GM18499 (cell line): ENCODE measurements around the gene HORMAD2.
"Not testable (repeated sequence)": the region's sequence is repeated elsewhere in the genome, so short reads cannot be mapped to it uniquely, and the experiment has no call there.

ENCODE experiments used
- ATAC-seq: cut with Tn5 transposase; IDR thresholded peaks from one replicate; pipeline ENCODE4 v1.9.1; 2021; ENCODE audit warnings: moderate number of reproducible peaks; ENCODE audit not compliant: insufficient read depth, unreplicated experiment

The HORMAD2 gene

GRCh38 chr22:30204015-30204741 is 123.9 kb downstream of the HORMAD2 start:
- ATAC-seq: no peak

DNA sequence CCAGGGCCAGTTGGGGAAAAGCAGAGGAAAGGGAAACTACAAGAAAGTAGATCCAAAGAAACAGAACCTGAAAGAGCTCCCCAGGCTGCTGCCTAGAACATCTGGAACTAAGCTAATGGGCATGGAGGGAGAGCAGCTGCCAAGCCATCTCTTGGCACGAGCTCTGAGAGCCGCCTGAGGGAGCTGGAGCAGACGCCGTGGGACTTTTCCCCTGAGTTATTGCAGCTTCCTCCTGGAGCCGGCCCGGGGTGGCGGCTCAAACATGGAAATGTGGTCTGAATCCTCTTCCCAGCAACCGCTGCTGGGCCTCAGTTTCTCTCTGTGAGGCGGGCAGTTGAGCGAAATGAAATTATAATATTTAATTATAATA is 124.5 kb downstream of the HORMAD2 start:
- ATAC-seq: no peak

DNA sequence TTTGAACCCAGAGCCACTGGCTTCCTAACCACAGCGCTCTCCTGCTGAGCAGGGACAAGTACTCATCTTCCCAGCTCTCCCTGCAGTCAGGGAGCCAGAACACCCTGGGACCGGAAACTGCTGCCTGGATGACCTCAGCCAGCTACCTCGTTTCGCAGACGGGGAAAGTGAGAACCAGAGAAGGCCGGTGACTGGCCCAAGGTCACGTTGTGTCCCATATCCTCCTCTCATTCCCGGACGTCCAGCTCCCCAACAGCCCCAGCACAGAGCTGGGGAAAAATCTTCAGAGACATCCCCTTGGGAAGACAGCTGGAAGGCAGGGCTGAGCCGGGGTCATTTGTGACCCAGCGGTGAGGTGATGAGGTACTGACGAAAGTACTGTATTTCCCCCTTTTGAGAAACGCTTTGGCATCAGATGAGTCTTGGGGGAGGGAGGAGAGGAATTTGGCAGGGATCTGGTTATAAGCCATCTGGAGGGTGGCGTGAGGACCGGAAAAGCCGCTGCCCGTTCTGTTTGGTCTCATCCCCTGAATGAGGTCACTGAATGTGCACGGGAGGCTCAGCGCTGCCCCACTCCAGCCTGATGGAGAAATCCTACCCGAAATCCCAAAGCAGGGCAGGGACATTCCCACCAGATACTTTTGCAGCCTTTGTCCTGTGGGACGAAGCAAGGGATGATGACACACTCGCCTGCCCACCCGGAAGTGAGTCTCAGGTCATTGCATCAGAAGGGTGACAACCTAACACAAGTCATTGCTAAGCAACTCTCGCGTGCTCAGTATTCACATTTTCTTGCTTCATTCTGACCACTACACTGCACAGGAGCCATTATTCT is 125.2 kb downstream of the HORMAD2 start:
- ATAC-seq: no peak

DNA sequence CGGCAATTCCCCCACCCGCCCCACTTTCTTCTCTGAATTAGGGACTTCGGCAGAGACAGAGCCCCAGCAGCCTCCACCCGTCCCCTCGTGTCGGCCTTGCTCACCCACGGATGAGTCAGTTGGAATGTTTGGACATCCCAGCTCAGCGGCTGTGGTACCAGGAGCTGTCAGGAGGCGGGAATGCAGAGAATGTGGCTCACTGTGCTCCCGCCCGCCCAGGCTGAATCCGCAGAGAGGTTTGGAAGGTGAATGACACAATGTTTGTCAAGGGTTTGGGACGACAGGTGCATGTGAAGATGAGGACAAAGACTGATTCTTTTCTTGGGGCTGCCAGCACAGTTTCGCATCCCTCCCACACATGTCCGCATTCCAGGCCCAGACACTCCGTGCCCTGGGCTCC is 126.7 kb downstream of the HORMAD2 start:
- no peak for ATAC-seq

GRCh38 chr22:30208631-30209603 is 128.7 kb downstream of the HORMAD2 start:
- no peak for ATAC-seq

- no peak for ATAC-seq
Observed at GRCh38 chr22:30209642-30210041, 129.4 kb downstream of the HORMAD2 start.

- ATAC-seq: no peak
Observed at GRCh38 chr22:30210235-30210909, 130.1 kb downstream of the HORMAD2 start.

GRCh38 chr22:30211124-30211820 is 131.0 kb downstream of the HORMAD2 start:
- no peak for ATAC-seq

- no peak for ATAC-seq
Observed at GRCh38 chr22:30212363-30212995, 132.2 kb downstream of the HORMAD2 start.

DNA sequence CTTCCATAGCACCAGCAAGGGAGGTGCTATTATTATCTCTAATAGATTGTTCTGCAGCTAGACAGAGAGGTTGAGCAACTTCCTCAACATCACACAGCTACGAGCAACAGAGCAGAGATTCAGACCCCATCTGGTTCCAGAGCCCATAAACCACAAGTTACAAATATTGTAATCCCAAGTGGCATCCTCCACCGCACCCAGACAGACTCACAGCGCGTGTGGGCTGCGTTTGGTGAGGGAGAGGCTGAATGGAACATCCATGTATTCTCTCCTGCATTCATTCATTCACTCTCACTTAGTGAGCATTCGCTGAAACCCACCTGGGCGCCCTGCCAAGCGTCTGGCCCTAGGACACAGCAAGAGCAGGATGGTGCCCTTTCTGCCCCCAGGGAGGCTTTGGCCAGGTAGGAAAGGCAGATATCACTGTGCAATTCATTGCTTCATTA is 132.8 kb downstream of the HORMAD2 start:
- ATAC-seq: no peak

DNA sequence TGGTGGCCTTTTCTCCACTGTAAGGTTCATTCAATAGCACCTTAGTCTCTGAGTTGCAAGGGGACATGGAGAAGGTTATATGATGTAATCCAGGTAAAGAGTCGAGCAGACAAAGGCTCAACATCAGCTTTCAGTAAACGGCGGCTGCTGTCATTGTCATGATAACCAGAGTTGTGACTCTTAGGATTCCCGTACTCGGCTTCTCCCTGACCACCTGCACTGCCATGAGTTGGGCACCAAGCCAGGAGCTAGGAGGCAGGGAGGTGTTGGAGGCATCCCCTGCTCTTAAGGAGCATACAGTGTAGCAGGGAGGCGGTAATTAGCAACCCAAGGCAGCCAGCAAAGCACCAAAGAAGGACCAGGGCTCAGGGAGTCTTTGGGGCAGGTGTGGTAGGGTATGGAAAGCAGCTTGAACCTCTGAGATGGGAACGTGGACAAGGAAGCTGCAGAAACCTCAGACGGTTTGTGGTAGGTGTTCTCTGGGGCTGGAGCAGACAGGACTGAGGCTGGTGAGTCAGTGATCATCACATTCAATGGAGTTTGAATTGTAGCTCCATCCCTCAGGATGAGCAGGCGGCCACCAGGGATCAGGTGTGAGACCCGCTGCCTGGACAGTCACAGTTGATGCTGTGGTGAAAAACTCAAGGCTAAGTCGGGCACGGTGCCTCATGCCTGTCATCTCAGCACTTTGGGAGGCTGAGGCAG is 134.6 kb downstream of the HORMAD2 start:
- no peak for ATAC-seq

GRCh38 chr22:30216272-30216671 is 136.0 kb downstream of the HORMAD2 start:
- ATAC-seq: not testable (repeated sequence)

DNA sequence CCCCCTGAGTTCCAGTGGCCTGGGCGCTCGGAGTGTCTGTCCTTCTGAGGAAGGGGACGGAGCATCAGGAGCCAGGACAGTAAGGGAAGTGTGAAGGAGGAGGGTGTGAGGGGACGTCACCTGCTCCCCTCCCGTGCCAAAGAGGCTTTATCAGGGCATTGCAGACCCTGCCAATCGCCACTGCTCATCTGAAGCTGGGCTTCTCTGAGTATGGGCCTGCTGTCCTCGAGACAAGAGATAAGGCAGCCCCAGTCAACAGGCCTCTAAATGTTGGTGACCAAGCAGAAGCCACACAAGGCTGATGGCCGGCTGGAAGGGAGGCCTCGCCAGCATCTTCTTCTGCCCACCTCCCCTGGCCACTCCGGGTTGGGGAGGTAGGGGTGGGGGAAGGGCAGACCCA is 136.4 kb downstream of the HORMAD2 start:
- ATAC-seq: no peak

DNA sequence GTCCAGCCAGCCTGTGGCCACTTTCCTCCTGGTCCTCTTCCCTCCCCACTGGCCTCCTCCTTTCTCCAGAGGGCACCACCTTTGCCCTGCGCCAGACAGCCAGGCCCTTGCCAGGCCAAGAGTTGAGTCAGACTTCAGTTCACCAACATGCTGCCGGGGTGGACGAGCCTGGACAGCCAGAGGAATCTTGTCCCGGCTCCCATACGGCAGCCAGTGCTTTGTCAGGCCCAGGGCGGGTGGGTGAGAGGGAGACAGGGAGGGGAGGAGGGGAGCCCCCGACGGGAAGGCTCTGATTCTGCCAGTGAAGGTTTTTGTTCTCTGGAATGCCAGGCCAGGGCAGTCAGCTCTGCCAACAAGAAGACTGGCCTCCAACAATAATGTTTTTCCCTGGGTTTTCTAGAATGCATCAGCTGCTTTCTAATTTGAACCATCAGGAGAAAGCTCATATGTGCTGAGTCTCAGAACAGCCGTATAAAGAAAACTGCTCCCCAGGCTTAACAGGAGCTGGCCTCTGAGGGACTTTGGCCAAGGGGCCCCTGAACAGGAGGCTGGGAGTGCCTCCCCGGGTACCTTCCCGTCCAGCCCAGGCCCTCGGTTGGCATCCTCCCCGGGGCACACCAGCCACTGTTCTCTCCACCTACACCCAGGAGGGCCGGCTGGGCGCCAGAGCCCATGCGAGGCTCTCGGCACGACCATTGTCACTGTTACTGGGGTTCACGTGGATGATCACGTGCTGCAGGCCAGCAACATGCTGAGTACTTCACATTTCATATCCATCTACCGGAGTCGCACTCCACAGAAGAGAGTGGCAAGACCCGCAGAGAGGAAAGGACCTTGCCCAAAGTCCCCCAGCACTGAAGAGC is 137.7 kb downstream of the HORMAD2 start:
- ATAC-seq: no peak

GRCh38 chr22:30219049-30219654 is 138.9 kb downstream of the HORMAD2 start:
- no peak for ATAC-seq

GRCh38 chr22:30219668-30220278 is 139.5 kb downstream of the HORMAD2 start:
- ATAC-seq: no peak
